ENCODE results near the gene TM4SF20. TPM values are rescaled to one million over a fixed set of nuclear protein-coding genes. Genes with fewer than 3 reads are reported as not detected.
A peak's percentile ranks its signal among the peaks of the same experiment; 100 is the strongest.

Gene TM4SF20
- total and polyA plus RNA-seq, 2 experiments from 2014 or later = not detected

GRCh38 chr2:227412877-227413276, 33.8 kb upstream of the TM4SF20 start (continued):
- TF ChIP-seq CTCF (conservative IDR thresholded peaks at IDR 0.05; ENCODE audit: low read depth in 2 of 2) (no peak), EZH2phosphoT487 (IDR thresholded peaks at IDR 0.05; ENCODE audit: unreplicated experiment) (no peak), ZNF462 (CRISPR knock-in tag; IDR thresholded peaks at IDR 0.05) (no peak), POLR2AphosphoS5 (IDR thresholded peaks at IDR 0.05; ENCODE audit: low read depth) (no peak), ZNF114 (CRISPR knock-in tag; IDR thresholded peaks at IDR 0.05) (no peak)

GRCh38 chr2:227411990-227412350, 32.9 kb upstream of the TM4SF20 start:
- H3K27ac Mint-ChIP-seq = peak overlapping the region; percentile 29; the same call in 1 of the 2 replicates
- no peak overlapping the region for H3K4me2 ChIP-seq
- DNase-seq (ENCODE audit: low spot score) = no peak
- no peak for TF ChIP-seq POLR2AphosphoS5 (IDR thresholded peaks at IDR 0.05; ENCODE audit: low read depth)
- no peak for TF ChIP-seq REST (IDR thresholded peaks at IDR 0.05; ENCODE audit: unreplicated experiment)

More at GRCh38 chr2:227411990-227412350, 32.9 kb upstream of the TM4SF20 start:
- Histone ChIP-seq H3K4me1 (ENCODE audit: insufficient read depth) (no peaks in the 10 kb centered on the region), H3K27ac (ENCODE audit: low read depth) (no peak overlapping the region), H3K9me2 (ENCODE audit: insufficient read depth) (no peaks in the 10 kb centered on the region), H4K20me1 (replicated peaks; ENCODE audit: insufficient read depth) (no peaks in the 10 kb centered on the region), H3F3A (replicated peaks; ENCODE audit: low read depth) (no peaks in the 10 kb centered on the region), H3K79me2 (replicated peaks; ENCODE audit: insufficient read depth) (no peaks in the 10 kb centered on the region), H3K36me3 (ENCODE audit: insufficient read depth) (no peaks in the 10 kb centered on the region), H3K27me3 (ENCODE audit: insufficient read depth) (no peaks in the 10 kb centered on the region), H2AFZ (no peak overlapping the region), H3K4me3 (no peak overlapping the region)
- Mint-ChIP-seq H3K4me1 (peaks cover 5% of the 10 kb centered on the region; the same call in 2 of the 3 replicates), H3K36me3 (ENCODE audit: low read depth) (no peaks in the 10 kb centered on the region), H3K9me3 (no peaks in the 10 kb centered on the region), H3K27me3 (ENCODE audit: insufficient read depth, low read depth, poor library complexity) (no peaks in the 10 kb centered on the region), H3K4me3 (no peak overlapping the region)
- no peak for ATAC-seq
